Aorta (tissue), 5 donors: ENCODE measurements around the gene ATP2B2. TPM values are rescaled to one million over a fixed set of nuclear protein-coding genes. Genes with fewer than 3 reads are reported as not detected.

ENCODE experiments used
- ATAC-seq: fragments of 200-7000 bp; cut with Tn5 transposase; one replicate; pipeline ENCODE4 v1.9.1; 2022; ENCODE audit warnings: moderate library complexity; ENCODE audit not compliant: low FRiP score
- DNase-seq, 2 donors: peaks; one replicate each; pipeline ENCODE4 v3.0.0-alpha.2; 2020
- H3K27ac ChIP-seq, 2 donors: one replicate each; pipeline ENCODE4 v1.5.1; 2013; ENCODE audit warnings: low read length in 2 of 2, mild to moderate bottlenecking in 2 of 2, moderate library complexity in 2 of 2, control low read depth in 1 of 2, inconsistent platforms in 1 of 2, low read depth in 1 of 2
- H3K27me3 ChIP-seq, 2 donors: one replicate each; pipeline ENCODE4 v1.6.1; 2013; ENCODE audit warnings: control low read depth in 1 of 2, low read length in 1 of 2, mild to moderate bottlenecking in 1 of 2, moderate library complexity in 1 of 2; ENCODE audit not compliant: insufficient read depth in 2 of 2, control insufficient read depth in 1 of 2
- H3K36me3 ChIP-seq, 2 donors: one replicate each; pipeline ENCODE4 v1.6.1; 2013; ENCODE audit warnings: control low read depth in 1 of 2, low read length in 1 of 2, mild to moderate bottlenecking in 1 of 2; ENCODE audit not compliant: insufficient read depth in 2 of 2, control insufficient read depth in 1 of 2
- H3K4me1 ChIP-seq, 2 donors: one replicate each; pipeline ENCODE4 v1.6.1; 2013; ENCODE audit warnings: low read length in 2 of 2, control low read depth in 1 of 2, mild to moderate bottlenecking in 1 of 2, moderate library complexity in 1 of 2; ENCODE audit not compliant: insufficient read depth in 2 of 2, control insufficient read depth in 1 of 2
- H3K4me3 ChIP-seq, 2 donors: one replicate each; pipeline ENCODE4 v1.5.1; 2013; ENCODE audit warnings: low read length in 2 of 2, control low read depth in 1 of 2, mild to moderate bottlenecking in 1 of 2
- H3K9me3 ChIP-seq: one replicate; pipeline ENCODE4 v1.6.1; 2013; ENCODE audit warnings: mild to moderate bottlenecking, low read length; ENCODE audit not compliant: control insufficient read depth
- WGBS, 2 donors: extraction: QIAGEN DNeasy Blood & Tissue Kit; methylation state at CpG; one replicate each; pipeline ENCODE4 v1.1.7; 2013; 5-methylcytosine and 5-hydroxymethylcytosine counted together
- intact Hi-C, 2 donors: fragments of 100-400 bp; cut with DNase I; formaldehyde crosslinking; loops; one replicate each; pipeline versions ENCODE4 v1.14.2 to v1.15.0; 2022
- long read RNA-seq, 2 donors: library from polyadenylated mRNA; unstranded; transcript quantifications; one replicate each; pipeline ENCODE4 v2.0.0, GENCODE V29; 2020 to 2021
- polyA plus RNA-seq, 2 donors: library from polyadenylated mRNA; stranded (reverse); fragments of 200-250 nt; gene quantifications; one replicate each; pipeline ENCODE4 v1.2.3, GENCODE V29; 2013
- total RNA-seq, 2 donors: library from RNA; stranded (reverse); fragmentation: NEBNext Ultra II Directional; extraction: Animal tissue kit (Norgen Biotek cat#: 25700); gene quantifications; one replicate each; pipeline ENCODE4 v1.2.1, GENCODE V29; 2021
- donor health status: healthy with polysubstance abuse.
- donor health status: Bipolar disorder and iron deficiency.
- donor health status: DM: no; HTN: no; CAD: no.
- donor health status: DM: no; HTN: no; CAD: no.
- donor health status: DM: yes; HTN: yes; CAD: no.

ATP2B2 gene
- total RNA-seq = under 1 TPM; 0.29 to 0.30 TPM
- not detected for polyA plus RNA-seq
- long read RNA-seq, donor 1, partial matches to known transcripts = 1 of 1 reads
- long read RNA-seq, donor 1, other reads (novel, unspliced or antisense) = 0 of 1 reads
- long read RNA-seq, donor 2, partial matches to known transcripts = 0 of 1 reads
- long read RNA-seq, donor 2, other reads (novel, unspliced or antisense) = 1 of 1 reads

DNA sequence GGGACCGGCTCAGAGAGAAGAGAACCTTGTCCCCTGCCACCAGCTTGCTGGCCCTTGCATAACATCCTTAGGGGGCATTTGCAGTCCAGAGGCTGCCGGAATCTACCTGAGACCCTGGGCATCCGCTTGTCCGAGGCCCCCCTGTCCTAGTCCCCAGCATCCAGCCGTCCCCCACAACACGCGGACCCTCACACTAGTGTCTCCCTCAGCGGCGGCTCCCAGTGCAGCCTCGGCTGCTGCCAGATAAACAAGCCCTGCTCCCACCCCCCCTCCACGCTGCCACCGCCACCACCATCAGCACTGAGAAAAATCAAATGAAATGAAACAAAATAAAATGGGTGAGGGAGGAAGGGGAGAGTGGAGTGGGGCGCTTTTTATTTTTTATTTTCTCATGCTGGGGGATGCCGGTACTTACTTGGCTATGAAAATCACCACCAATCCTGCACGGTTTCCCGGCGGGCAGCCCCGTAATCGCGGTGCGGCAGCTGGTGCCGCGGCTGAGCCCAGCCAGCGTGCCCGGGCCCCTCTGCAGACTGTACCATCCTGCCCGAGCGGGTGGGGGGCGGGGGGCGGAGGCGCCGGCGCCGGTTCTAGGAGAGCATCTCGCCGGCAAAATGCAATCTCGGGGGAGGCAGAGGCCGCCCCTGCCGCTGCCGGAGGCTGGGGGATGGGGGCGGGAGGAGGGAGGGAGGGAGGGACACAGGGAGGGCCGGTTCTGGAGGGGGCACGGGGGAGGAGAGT, at the start of gene ATP2B2:
TSS of gene ATP2B2 (minus strand) at position 537 of the 741 bp plus-strand sequence. CDS start 56,043 bp downstream, outside the sequence.
- WGBS, 2 donors = 4% methylated on average over 35 to 42 of the region's 42 CpGs

GRCh38 chr3:10554746-10555145, 49.4 kb upstream of the ATP2B2 start:
- Histone ChIP-seq H3K27me3 (no peaks in the 10 kb centered on the region), H3K9me3 (no peaks in the 10 kb centered on the region), H3K36me3 (no peaks in the 10 kb centered on the region), H3K27ac (no peak overlapping the region), H3K4me1 (no peaks in the 10 kb centered on the region), H3K4me3 (no peak overlapping the region)
- intact Hi-C loops = no loop called here
- DNase-seq (peak in 1 of 2 donors; percentile 59), ATAC-seq (no peak)
- WGBS, 2 donors = 89 to 91% methylated on average over 1 of the region's 1 CpG

More for the DNA sequence above, at the start of gene ATP2B2:
- Histone ChIP-seq H3K27me3 (no peaks in the 10 kb centered on the region), H3K4me1 (no peaks in the 10 kb centered on the region), H3K9me3 (no peaks in the 10 kb centered on the region), H3K27ac (no peak within 1 kb of the TSS), H3K36me3 (no peaks in the 10 kb centered on the region), H3K4me3 (peak within 1 kb of the TSS; percentile 9 to 46)
- intact Hi-C loops = no loop called here
- no peak for DNase-seq
- no peak for ATAC-seq

DNA sequence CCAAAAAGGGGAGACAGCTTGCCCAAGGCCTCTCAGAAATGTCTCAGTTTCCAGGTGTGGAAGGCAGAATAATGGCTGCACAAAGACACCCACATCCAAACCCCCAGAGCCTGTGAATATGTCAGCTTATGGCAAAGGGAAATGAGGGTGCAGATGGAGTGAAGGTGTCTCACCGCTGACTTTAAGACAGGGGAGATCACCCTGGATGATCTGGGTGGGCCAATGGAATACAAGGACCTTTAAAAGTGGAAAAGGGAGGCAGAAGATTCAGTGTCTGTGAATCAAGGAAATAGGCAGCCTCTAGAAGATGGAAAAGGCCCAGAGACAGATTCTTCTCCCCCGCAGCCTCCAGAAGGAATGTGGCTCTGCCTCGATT, 48.8 kb upstream of the ATP2B2 start:
- H3K4me1 ChIP-seq = no peaks in the 10 kb centered on the region
- intact Hi-C loops = no loop called here
- DNase-seq = peak in 1 of 2 donors; percentile 5
- H3K9me3 ChIP-seq = no peaks in the 10 kb centered on the region
- WGBS, 2 donors = 77 to 82% methylated on average over 3 of the region's 3 CpGs
- no peak overlapping the region for H3K27ac ChIP-seq
- no peaks in the 10 kb centered on the region for H3K27me3 ChIP-seq
- ATAC-seq = no peak
- no peaks in the 10 kb centered on the region for H3K36me3 ChIP-seq
- H3K4me3 ChIP-seq = no peak overlapping the region

DNA sequence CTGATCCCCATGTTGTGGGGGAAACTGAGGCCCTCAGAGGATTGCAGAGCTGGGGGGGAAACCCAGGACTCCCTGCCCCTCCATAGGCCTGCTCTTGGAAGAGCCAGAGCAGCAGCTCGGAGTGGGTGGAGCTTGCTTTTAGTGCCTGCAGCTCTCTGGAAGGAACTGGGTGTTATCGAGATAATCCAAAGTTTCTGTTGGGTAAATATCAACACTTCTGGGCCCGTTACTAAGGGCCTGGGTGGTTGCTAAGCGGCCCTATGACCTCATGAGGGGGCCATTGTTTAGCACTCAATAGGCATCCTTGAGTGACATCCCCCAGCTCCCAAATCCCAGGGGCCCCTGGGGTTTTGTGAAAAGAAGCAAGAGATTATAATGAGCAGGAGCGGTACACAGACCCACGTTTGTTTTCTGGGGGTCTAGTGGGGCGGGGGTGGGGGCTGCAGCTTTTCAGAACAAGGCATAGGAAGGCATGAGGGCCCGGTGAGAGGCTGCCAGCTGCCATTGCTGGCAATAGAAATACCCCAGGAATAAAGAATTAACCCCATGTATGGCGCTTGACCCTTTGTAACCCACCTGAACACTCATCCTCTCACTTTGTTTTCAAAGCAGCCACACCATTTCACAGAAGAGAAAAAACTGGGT, 48.3 kb upstream of the ATP2B2 start:
- no peak overlapping the region for H3K27ac ChIP-seq
- no peaks in the 10 kb centered on the region for H3K9me3 ChIP-seq
- DNase-seq (peak in 1 of 2 donors; percentile 2), ATAC-seq (no peak)
- H3K36me3 ChIP-seq = no peaks in the 10 kb centered on the region
- no peaks in the 10 kb centered on the region for H3K4me1 ChIP-seq
- intact Hi-C loops = no loop called here
- no peaks in the 10 kb centered on the region for H3K27me3 ChIP-seq
- no peak overlapping the region for H3K4me3 ChIP-seq
- WGBS, 2 donors = 17 to 23% methylated on average over 9 of the region's 9 CpGs

GRCh38 chr3:10552631-10552943, 47.2 kb upstream of the ATP2B2 start:
- ATAC-seq (no peak), DNase-seq (peak in 1 of 2 donors; percentile 5)
- no peak overlapping the region for H3K27ac ChIP-seq

GRCh38 chr3:10551821-10552630, 46.6 kb upstream of the ATP2B2 start:
- DNase-seq = peak; percentile 75 to 78
- intact Hi-C loops = no loop called here
- Histone ChIP-seq H3K9me3 (no peaks in the 10 kb centered on the region), H3K27ac (no peak overlapping the region), H3K4me1 (no peaks in the 10 kb centered on the region), H3K27me3 (no peaks in the 10 kb centered on the region), H3K4me3 (no peak overlapping the region), H3K36me3 (no peaks in the 10 kb centered on the region)
- 69 to 72% methylated on average over 19 of the region's 19 CpGs for WGBS, 2 donors
- peak; percentile 44 for ATAC-seq

More at GRCh38 chr3:10552631-10552943, 47.2 kb upstream of the ATP2B2 start:
- 74 to 79% methylated on average over 1 of the region's 1 CpG for WGBS, 2 donors
- Histone ChIP-seq H3K27me3 (no peaks in the 10 kb centered on the region), H3K36me3 (no peaks in the 10 kb centered on the region), H3K4me1 (no peaks in the 10 kb centered on the region), H3K9me3 (no peaks in the 10 kb centered on the region), H3K4me3 (no peak overlapping the region)
- intact Hi-C loops = no loop called here

DNA sequence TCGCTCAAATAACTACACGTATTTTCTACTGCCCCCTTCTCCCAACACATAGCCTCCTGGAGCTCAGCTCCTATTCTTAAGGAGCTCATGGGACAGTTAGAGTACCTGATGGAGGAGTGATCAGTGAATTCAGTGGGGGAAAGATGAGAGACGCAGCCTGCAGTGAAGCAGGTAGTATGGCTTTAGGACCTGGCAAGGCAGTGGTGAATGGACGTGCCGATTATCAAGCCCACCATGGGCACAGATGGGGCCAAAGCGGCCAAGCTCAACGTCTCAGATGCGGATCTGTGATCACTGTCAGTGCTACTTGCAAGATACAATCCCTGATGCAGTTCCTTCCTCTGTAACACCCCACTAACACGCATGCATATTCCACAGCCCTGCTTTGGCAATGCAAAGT, 45.8 kb upstream of the ATP2B2 start:
- Histone ChIP-seq H3K27ac (no peak overlapping the region), H3K27me3 (peaks cover 0 to 1% of the 10 kb centered on the region in 2 donors), H3K4me1 (no peaks in the 10 kb centered on the region), H3K9me3 (no peaks in the 10 kb centered on the region), H3K36me3 (no peaks in the 10 kb centered on the region), H3K4me3 (no peak overlapping the region)
- WGBS, 2 donors = 76 to 81% methylated on average over 9 of the region's 9 CpGs
- no peak for ATAC-seq
- peak in 1 of 2 donors; percentile 28 for DNase-seq
- intact Hi-C loops = no loop called here

DNA sequence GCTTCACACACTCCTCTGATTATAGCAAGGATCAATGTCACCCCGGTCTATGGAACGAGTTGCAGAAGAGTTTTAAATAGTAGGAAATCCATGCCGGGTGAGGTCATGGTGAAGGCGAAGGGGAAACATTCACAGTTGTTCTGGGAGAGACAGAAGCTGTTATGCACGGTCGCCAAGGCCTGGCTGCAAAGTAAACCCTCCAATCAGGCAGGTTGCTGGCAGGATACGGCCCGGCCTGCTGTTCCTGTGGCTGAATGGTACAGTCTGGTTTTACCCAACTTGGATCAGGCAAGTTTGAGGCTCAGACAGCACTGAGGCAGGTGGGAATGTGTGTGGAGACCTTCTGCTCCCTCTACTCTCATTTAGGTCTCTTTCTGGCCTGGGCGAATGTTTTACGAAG, 45.3 kb upstream of the ATP2B2 start:
- intact Hi-C loops = no loop called here

More for the DNA sequence above, 45.3 kb upstream of the ATP2B2 start:
- no peak for ATAC-seq
- Histone ChIP-seq H3K4me3 (no peak overlapping the region), H3K9me3 (no peaks in the 10 kb centered on the region), H3K4me1 (no peaks in the 10 kb centered on the region), H3K27ac (no peak overlapping the region), H3K36me3 (no peaks in the 10 kb centered on the region), H3K27me3 (peaks cover 0 to 2% of the 10 kb centered on the region in 2 donors)
- WGBS, 2 donors = 48 to 52% methylated on average over 10 of the region's 10 CpGs
- peak in 1 of 2 donors; percentile 70 for DNase-seq
